ENCODE data around the gene KIF3B. TPM values are rescaled to one million over a fixed set of nuclear protein-coding genes. Genes with fewer than 3 reads are reported as not detected.

KIF3B gene
- polyA plus RNA-seq (ENCODE audit: insufficient read length in 10 of 10) = 10 to 100 TPM; 10.9 to 16.9 (median 13.2) TPM
- long read RNA-seq, donor 1 = 0 reads
- long read RNA-seq, donor 2 = 0 reads
- long read RNA-seq, donor 3 = 0 reads
- long read RNA-seq, donor 4 = 0 reads
- long read RNA-seq, donor 5 = 0 reads
- long read RNA-seq, donor 6, full-length matches to known transcripts = 1 of 1 reads
- long read RNA-seq, donor 6, partial matches to known transcripts = 0 of 1 reads
- long read RNA-seq, donor 6, other reads (novel, unspliced or antisense) = 0 of 1 reads
- long read RNA-seq, donor 7 = 0 reads
- long read RNA-seq, donor 8 = 0 reads
- long read RNA-seq, donor 9 = 0 reads

- DNase-seq = peak; percentile 89 to 94 (median 91)
These were observed at the start of gene KIF3B for GRCh38 chr20:32277361-32278198. Gene KIF3B (plus strand): TSS chr20:32277651. CDS start chr20:32309778, 32,127 bp downstream.

- no peak for DNase-seq
These were observed 49.4 kb upstream of the KIF3B start for GRCh38 chr20:32227744-32228688.

GRCh38 chr20:32229251-32229747 is 48.2 kb upstream of the KIF3B start:
- no peak for DNase-seq

- DNase-seq = no peak
These were observed 46.7 kb upstream of the KIF3B start for GRCh38 chr20:32230707-32231106.

- DNase-seq = no peak
These were observed 46.2 kb upstream of the KIF3B start for GRCh38 chr20:32231245-32231644.

- DNase-seq = peak in 1 of 3 donors; percentile 7
These were observed 45.6 kb upstream of the KIF3B start for GRCh38 chr20:32231847-32232246.

GRCh38 chr20:32232326-32232886 is 45.0 kb upstream of the KIF3B start:
- no peak for DNase-seq

GRCh38 chr20:32233286-32233685 is 44.2 kb upstream of the KIF3B start:
- DNase-seq = no peak

GRCh38 chr20:32234135-32234808 is 43.2 kb upstream of the KIF3B start:
- DNase-seq = no peak

GRCh38 chr20:32235331-32236047 is 42.0 kb upstream of the KIF3B start:
- DNase-seq = no peak

- no peak for DNase-seq
These were observed 41.4 kb upstream of the KIF3B start for GRCh38 chr20:32236048-32236533.

- DNase-seq = no peak
These were observed 40.6 kb upstream of the KIF3B start for GRCh38 chr20:32236819-32237218.

GRCh38 chr20:32237419-32237818 is 40.0 kb upstream of the KIF3B start:
- no peak for DNase-seq

GRCh38 chr20:32238483-32239425 is 38.7 kb upstream of the KIF3B start:
- DNase-seq = no peak

- DNase-seq = no peak
These were observed 37.2 kb upstream of the KIF3B start for GRCh38 chr20:32240205-32240604.

GRCh38 chr20:32241807-32242206 is 35.6 kb upstream of the KIF3B start:
- no peak for DNase-seq

- DNase-seq = no peak
These were observed 33.2 kb upstream of the KIF3B start for GRCh38 chr20:32244150-32244823.

GRCh38 chr20:32244959-32245358 is 32.5 kb upstream of the KIF3B start:
- DNase-seq = no peak
